DOHH2 (cell line): ENCODE results near the gene CBR3.
A peak's percentile ranks its signal among the peaks of the same experiment; 100 is the strongest.

Experiments used
- H3F3A ChIP-seq: fragments of 200-600 bp; sonication (generic), shearing (Covaris generic); 2 replicates; pipeline ENCODE4 v1.6.0; 2016; ENCODE audit warnings: antibody characterized with exemption, mild to moderate bottlenecking; ENCODE audit not compliant: control insufficient read depth, insufficient read depth
- H3K27ac ChIP-seq: fragments of 200-600 bp; sonication (generic); 2 replicates; pipeline ENCODE4 v1.5.1; 2014; ENCODE audit warnings: low read depth, mild to moderate bottlenecking, low read length, moderate library complexity
- H3K27me3 ChIP-seq: fragments of 200-600 bp; sonication (generic); 2 replicates; pipeline ENCODE4 v1.6.1; 2014; ENCODE audit warnings: mild to moderate bottlenecking, low read length, mixed read lengths; ENCODE audit not compliant: control insufficient read depth
- H3K36me3 ChIP-seq: fragments of 200-600 bp; sonication (generic); 2 replicates; pipeline ENCODE4 v1.6.1; 2014; ENCODE audit warnings: mild to moderate bottlenecking, low read length, moderate library complexity, mixed read lengths; ENCODE audit not compliant: control insufficient read depth
- H3K4me1 ChIP-seq: fragments of 200-600 bp; sonication (generic); 2 replicates; pipeline ENCODE4 v1.6.1; 2014; ENCODE audit warnings: mild to moderate bottlenecking, low read length, mixed read lengths; ENCODE audit not compliant: control insufficient read depth
- H3K4me2 ChIP-seq: fragments of 200-600 bp; sonication (generic); 2 replicates; pipeline ENCODE4 v1.6.0; 2014; ENCODE audit warnings: mild to moderate bottlenecking, low read length, moderate library complexity
- H3K4me3 ChIP-seq: fragments of 200-600 bp; sonication (generic); 2 replicates; pipeline ENCODE4 v1.5.1; 2014; ENCODE audit warnings: mild to moderate bottlenecking, low read length, mixed read lengths
- H3K79me2 ChIP-seq: fragments of 200-600 bp; sonication (generic); 2 replicates; pipeline ENCODE4 v1.6.1; 2014; ENCODE audit warnings: mild to moderate bottlenecking, low read length, mixed read lengths; ENCODE audit not compliant: control insufficient read depth
- H3K9me2 ChIP-seq: fragments of 200-600 bp; sonication (generic); replicated peaks from 2 replicates; pipeline ENCODE4 v1.6.1; 2014; ENCODE audit warnings: mild to moderate bottlenecking, low read length, mixed read lengths; ENCODE audit not compliant: control insufficient read depth
- H3K9me3 ChIP-seq: fragments of 200-600 bp; sonication (generic); 2 replicates; pipeline ENCODE4 v1.6.1; 2014; ENCODE audit warnings: antibody characterized with exemption, low read length, mixed read lengths; ENCODE audit not compliant: control insufficient read depth, insufficient read depth
- H4K20me1 ChIP-seq: fragments of 200-600 bp; sonication (generic); 2 replicates; pipeline ENCODE4 v1.6.0; 2014; ENCODE audit warnings: low read depth, mild to moderate bottlenecking, antibody characterized with exemption, low read length, moderate library complexity; ENCODE audit not compliant: control insufficient read depth, insufficient read depth
- CTCF ChIP-seq: fragments of 200-600 bp; sonication (generic); IDR thresholded peaks from one replicate; pipeline ENCODE4 v1.5.1; 2014; ENCODE audit warnings: antibody characterized with exemption, mild to moderate bottlenecking, low read depth, low read length; ENCODE audit not compliant: poor library complexity, severe bottlenecking
- EZH2phosphoT487 ChIP-seq: fragments of 200-600 bp; sonication (generic); IDR thresholded peaks from 2 replicates; pipeline ENCODE4 v1.6.1; 2017; ENCODE audit warnings: borderline replicate concordance, mild to moderate bottlenecking, antibody characterized with exemption, low read length, moderate library complexity, mixed read lengths

Gene CBR3

GRCh38 chr21:36125512-36126207 lies 9.2 kb upstream of the CBR3 start:
- Histone ChIP-seq H3K79me2 (no peaks in the 10 kb centered on the region), H3K4me3 (no peak overlapping the region), H3K27ac (no peak overlapping the region), H3K9me2 (no peaks in the 10 kb centered on the region), H3K4me2 (no peak overlapping the region), H3K9me3 (no peaks in the 10 kb centered on the region), H4K20me1 (no peaks in the 10 kb centered on the region), H3K36me3 (no peaks in the 10 kb centered on the region), H3K4me1 (peaks cover 3% of the 10 kb centered on the region; the same call in 1 of the 2 replicates), H3F3A (no peaks in the 10 kb centered on the region), H3K27me3 (peaks cover 23% of the 10 kb centered on the region)
- TF ChIP-seq EZH2phosphoT487 (no peak), CTCF (peak; percentile 90)

DNA sequence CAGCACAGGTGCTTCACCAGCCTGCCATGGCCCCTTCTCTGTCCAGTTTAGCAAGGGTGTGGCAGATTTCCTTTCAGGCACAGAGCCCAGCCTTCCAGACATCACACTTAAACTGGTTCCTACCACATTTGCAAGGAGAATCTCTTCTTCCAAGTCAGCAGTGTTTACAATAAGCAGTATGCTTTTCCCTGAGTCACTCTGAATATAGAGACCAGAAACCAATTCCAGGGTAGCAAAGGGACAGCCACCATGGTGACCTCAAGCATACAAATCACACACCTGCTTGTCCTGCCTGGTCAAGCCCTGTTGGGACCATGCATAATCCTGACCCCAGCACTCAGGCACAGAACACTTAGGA lies 8.7 kb upstream of the CBR3 start:
- no peak overlapping the region for H3K27ac ChIP-seq
- TF ChIP-seq CTCF (no peak), EZH2phosphoT487 (no peak)
- no peak overlapping the region for H3K4me2 ChIP-seq
- peaks cover 26% of the 10 kb centered on the region for H3K27me3 ChIP-seq
- no peaks in the 10 kb centered on the region for H3F3A ChIP-seq
- no peak overlapping the region for H3K4me3 ChIP-seq
- H3K36me3 ChIP-seq = no peaks in the 10 kb centered on the region
- H3K79me2 ChIP-seq = no peaks in the 10 kb centered on the region
- H3K9me3 ChIP-seq = no peaks in the 10 kb centered on the region
- H3K9me2 ChIP-seq = no peaks in the 10 kb centered on the region
- no peaks in the 10 kb centered on the region for H4K20me1 ChIP-seq
- peaks cover 4% of the 10 kb centered on the region; the same call in 1 of the 2 replicates for H3K4me1 ChIP-seq

- no peaks in the 10 kb centered on the region for H3K9me3 ChIP-seq
- H3K79me2 ChIP-seq = no peaks in the 10 kb centered on the region
- H3F3A ChIP-seq = no peaks in the 10 kb centered on the region
- peaks cover 26% of the 10 kb centered on the region for H3K27me3 ChIP-seq
- H3K4me2 ChIP-seq = no peak overlapping the region
- peaks cover 4% of the 10 kb centered on the region; the same call in 1 of the 2 replicates for H3K4me1 ChIP-seq
- no peaks in the 10 kb centered on the region for H3K36me3 ChIP-seq
- H4K20me1 ChIP-seq = no peaks in the 10 kb centered on the region
- H3K27ac ChIP-seq = no peak overlapping the region
- TF ChIP-seq CTCF (no peak), EZH2phosphoT487 (no peak)
- H3K9me2 ChIP-seq = no peaks in the 10 kb centered on the region
- no peak overlapping the region for H3K4me3 ChIP-seq
These were observed 8.2 kb upstream of the CBR3 start for GRCh38 chr21:36126621-36127110.
